Esophagus (tissue), 2 donors: Measurements from ENCODE around the gene SMC2. TPM values are rescaled to one million over a fixed set of nuclear protein-coding genes. Genes with fewer than 3 reads are reported as not detected.

ENCODE experiments used
- H3K27ac ChIP-seq, 2 donors: one replicate each; pipeline ENCODE4 v1.5.1; 2013; ENCODE audit warnings: low read depth in 2 of 2, mild to moderate bottlenecking in 2 of 2, inconsistent platforms in 1 of 2, low read length in 1 of 2, moderate library complexity in 1 of 2
- H3K27me3 ChIP-seq, 2 donors: one replicate each; pipeline ENCODE4 v1.6.1; 2013; ENCODE audit warnings: low read length in 2 of 2, control low read depth in 1 of 2, mild to moderate bottlenecking in 1 of 2; ENCODE audit not compliant: insufficient read depth in 2 of 2, control insufficient read depth in 1 of 2
- H3K36me3 ChIP-seq, 2 donors: one replicate each; pipeline ENCODE4 v1.6.1; 2013; ENCODE audit warnings: low read length in 1 of 2; ENCODE audit not compliant: control insufficient read depth in 2 of 2, insufficient read depth in 2 of 2
- H3K4me1 ChIP-seq, 2 donors: one replicate each; pipeline ENCODE4 v1.6.1; 2013; ENCODE audit warnings: low read length in 1 of 2; ENCODE audit not compliant: control insufficient read depth in 2 of 2, insufficient read depth in 2 of 2
- H3K4me3 ChIP-seq, 2 donors: one replicate each; pipeline ENCODE4 v1.5.1; 2013; ENCODE audit warnings: low read length in 2 of 2, mild to moderate bottlenecking in 2 of 2, low read depth in 1 of 2, moderate library complexity in 1 of 2
- H3K9me3 ChIP-seq, 2 donors: one replicate each; pipeline ENCODE4 v1.6.1; 2013; ENCODE audit warnings: mild to moderate bottlenecking in 2 of 2, low read depth in 1 of 2, low read length in 1 of 2, moderate library complexity in 1 of 2; ENCODE audit not compliant: control insufficient read depth in 2 of 2, insufficient read depth in 1 of 2
- WGBS, 2 donors: extraction: QIAGEN DNeasy Blood & Tissue Kit; methylation state at CpG; one replicate each; pipeline ENCODE4 v1.1.7; 2013; 5-methylcytosine and 5-hydroxymethylcytosine counted together
- polyA plus RNA-seq, 2 donors: library from polyadenylated mRNA; stranded (reverse); fragments of 200-250 nt; gene quantifications; one replicate each; pipeline ENCODE4 v1.2.3, GENCODE V29; 2013
- donor health status: healthy with polysubstance abuse.
- donor health status: Bipolar disorder and iron deficiency.

The SMC2 gene
- polyA plus RNA-seq: 1 to 10 TPM; 2.8 to 6.5 TPM

DNA sequence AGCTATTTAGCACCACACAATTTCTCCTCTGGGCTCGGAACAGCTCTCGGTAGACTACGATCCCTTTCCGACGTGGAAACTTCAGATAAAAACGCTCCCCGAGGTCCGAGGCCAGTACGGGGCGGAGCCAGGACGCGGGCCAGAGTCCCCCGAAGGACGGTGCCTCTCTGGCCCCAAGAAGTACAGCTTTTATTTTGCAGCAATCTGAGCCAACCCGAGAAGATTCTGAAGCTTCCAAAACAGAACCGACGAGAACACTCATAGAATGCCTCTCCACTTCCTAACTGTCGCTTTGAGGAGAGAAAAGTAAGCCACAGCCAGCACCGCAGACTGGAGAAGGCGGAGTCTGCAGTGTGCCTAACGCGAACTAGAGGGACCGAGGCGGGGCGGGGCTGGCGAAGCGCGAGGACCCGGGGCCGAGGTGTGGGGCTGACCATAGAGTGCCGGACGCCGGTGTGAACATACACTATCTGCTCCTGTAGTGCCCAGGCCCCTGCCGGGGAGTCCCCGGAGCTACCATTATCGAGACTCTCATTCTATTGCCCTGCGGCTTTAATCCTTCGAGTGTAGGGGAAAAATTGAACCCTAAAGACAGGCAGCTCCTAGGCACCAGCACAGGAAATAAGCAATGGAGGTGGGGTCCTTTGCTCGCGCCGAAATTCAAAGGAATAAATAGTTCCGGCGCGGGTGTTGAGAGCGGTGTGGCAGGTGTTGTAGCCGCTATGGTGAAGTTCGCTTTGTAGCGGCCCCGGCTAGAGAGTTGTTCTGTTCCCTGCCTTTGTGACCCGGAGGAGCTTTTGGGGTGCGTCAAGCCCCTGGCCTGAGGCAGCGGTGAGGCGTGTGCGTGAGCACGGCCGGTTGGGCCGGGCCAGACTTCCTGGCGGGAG is at the start of gene SMC2:
Gene SMC2 (plus strand): TSS at position 663 of the 887 bp plus-strand sequence. CDS start 1,076 bp downstream, outside the sequence.
- WGBS, 2 donors: 0% methylated on average over 58 of the region's 58 CpGs
- H3K36me3 ChIP-seq: no peaks in the 10 kb centered on the region
- H3K27me3 ChIP-seq: no peaks in the 10 kb centered on the region
- H3K4me3 ChIP-seq: peak within 1 kb of the TSS; percentile 62 to 69
- H3K9me3 ChIP-seq: no peaks in the 10 kb centered on the region
- H3K27ac ChIP-seq: peak within 1 kb of the TSS; percentile 89 to 95
- H3K4me1 ChIP-seq: no peaks in the 10 kb centered on the region

DNA sequence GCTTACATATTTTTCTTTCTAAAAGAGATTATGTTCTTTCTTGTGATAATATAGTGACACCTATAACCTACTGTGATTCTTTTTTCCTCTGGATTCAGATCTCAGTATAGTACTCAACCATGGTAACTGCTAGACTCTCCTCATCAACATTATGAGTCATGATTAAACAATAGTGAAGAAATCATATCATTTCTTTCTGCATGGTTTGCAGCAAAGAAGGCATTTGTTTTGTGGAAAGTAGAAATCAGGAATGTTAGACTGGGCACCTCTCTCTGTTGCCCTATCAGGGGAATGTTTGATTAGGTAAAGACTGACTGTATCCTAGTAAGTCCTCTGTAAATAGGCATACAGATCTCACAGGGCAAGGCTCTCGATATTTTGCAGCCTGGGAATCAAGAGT is 25.6 kb upstream of the SMC2 start:
- H3K9me3 ChIP-seq: no peaks in the 10 kb centered on the region
- no peaks in the 10 kb centered on the region for H3K4me1 ChIP-seq
- no peaks in the 10 kb centered on the region for H3K27me3 ChIP-seq
- H3K36me3 ChIP-seq: no peaks in the 10 kb centered on the region
- no peak overlapping the region for H3K4me3 ChIP-seq
- H3K27ac ChIP-seq: no peak overlapping the region
- WGBS, 2 donors: 50 to 52% methylated on average over 1 of the region's 1 CpG

DNA sequence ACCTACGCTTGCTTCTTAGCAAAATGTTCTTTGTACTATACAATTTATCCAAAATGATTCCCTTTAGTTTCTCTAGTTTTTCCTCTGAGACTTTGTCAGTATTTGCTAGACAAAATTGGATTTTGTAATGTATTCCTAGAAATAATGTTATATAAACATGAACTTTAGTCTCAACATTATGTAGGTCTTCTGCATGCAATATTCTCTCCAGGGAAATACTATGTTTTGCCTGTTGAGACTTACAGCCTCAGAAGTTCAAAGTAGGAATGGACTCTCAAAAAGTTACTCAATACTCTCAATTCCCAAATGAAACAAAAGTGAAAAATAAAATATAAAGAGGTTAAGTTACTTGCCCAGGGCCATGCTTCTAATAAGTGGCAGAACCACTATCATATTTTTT is 24.8 kb upstream of the SMC2 start:
- Histone ChIP-seq H3K4me1 (no peaks in the 10 kb centered on the region), H3K27me3 (no peaks in the 10 kb centered on the region), H3K27ac (no peak overlapping the region), H3K36me3 (no peaks in the 10 kb centered on the region), H3K4me3 (no peak overlapping the region), H3K9me3 (no peaks in the 10 kb centered on the region)
- WGBS, 2 donors: 91 to 94% methylated on average over 1 of the region's 1 CpG

DNA sequence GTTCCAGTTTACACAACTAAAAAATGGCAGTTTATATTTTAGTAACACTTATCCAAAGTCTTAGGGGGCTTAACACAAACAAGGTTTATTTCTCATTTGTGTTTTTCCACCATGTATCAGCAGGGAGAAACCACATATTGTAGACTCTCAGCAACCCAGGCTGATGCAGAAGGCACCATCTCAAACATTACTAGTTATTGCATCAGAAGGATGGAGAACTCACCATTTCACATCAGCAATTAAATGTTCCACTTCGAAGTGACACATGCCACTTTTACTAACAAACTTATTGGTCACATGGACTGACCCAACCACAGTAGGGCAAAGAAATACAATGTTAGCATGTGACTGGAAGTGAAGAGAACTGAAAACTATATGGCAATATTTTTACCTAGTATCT is 22.5 kb upstream of the SMC2 start:
- H3K27ac ChIP-seq: no peak overlapping the region
- no peaks in the 10 kb centered on the region for H3K4me1 ChIP-seq
- WGBS, 2 donors: 77 to 80% methylated on average over 1 of the region's 1 CpG
- no peak overlapping the region for H3K4me3 ChIP-seq
- no peaks in the 10 kb centered on the region for H3K36me3 ChIP-seq
- no peaks in the 10 kb centered on the region for H3K9me3 ChIP-seq
- no peaks in the 10 kb centered on the region for H3K27me3 ChIP-seq

DNA sequence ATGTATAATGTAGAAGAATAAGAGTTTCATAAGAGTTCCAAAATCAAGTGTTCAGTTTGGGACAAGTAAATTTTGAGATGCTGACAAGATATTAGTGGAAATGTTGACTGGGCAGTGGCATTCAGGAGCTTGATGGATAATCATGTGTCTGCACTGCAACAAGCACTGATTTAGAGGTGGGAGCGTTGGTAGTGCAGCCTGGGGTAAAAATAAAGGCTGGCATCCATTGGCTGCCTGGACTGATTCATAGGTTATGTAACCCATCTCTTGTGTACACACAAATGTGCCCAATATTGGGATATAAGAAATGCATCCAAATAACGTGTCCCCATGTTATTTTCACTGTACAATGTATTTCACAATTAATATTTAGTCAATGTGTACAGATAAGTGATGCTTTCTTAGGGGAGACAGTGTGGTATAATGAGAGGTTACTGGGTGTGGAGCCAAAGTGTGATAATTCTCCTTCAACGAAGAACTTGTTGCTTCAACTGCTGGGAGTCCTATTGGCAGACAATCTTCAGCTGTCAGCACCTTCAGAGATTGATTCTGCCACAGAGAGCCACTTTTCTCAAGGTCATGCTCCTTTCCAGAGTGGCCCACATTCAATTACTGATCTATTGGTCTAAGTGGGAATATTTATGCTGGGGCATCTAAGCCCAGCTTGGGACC is 20.9 kb upstream of the SMC2 start:
- H3K27me3 ChIP-seq: no peaks in the 10 kb centered on the region
- no peaks in the 10 kb centered on the region for H3K36me3 ChIP-seq
- no peaks in the 10 kb centered on the region for H3K9me3 ChIP-seq
- no peaks in the 10 kb centered on the region for H3K4me1 ChIP-seq
- 36 to 58% methylated on average over 3 of the region's 3 CpGs for WGBS, 2 donors
- no peak overlapping the region for H3K4me3 ChIP-seq
- H3K27ac ChIP-seq: no peak overlapping the region

DNA sequence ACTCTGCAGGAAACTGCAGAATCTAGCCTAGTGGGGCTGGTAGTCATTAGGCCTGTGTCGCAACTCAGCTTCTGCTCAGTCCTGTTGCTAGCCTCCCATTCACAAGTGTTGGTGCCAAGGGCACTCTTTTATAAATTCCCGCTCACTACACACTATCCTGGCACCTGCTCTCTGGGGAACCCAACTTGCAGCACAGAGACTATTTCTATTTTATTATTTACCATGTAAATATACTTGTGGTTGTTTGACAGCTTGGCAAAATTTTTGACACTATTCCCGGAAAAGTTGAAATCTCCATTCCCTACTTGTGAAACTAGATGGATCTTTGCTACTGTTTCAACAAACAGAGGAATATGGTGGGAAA is 20.4 kb upstream of the SMC2 start:
- no peaks in the 10 kb centered on the region for H3K27me3 ChIP-seq
- WGBS, 2 donors: 68 to 78% methylated on average over 3 of the region's 3 CpGs
- no peak overlapping the region for H3K27ac ChIP-seq

DNA sequence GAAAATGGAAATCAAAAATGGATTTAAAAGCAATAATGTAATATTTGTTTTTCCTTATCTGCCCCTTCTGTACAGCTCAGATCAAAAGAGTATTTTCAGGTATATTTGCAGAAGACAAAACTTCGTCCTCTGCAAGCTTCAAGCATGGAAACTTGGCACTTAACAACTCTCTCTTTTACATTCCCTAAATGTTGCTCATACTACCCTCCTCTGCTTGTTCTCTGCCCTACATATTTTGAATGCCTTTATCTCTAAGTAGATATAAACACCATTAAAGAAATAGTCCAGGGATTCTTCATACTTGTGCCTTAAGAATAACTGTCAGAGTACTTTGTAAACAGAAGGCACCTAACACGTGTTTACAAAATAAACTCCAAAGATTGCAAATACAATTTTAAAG is 19.2 kb upstream of the SMC2 start:
- no peak overlapping the region for H3K4me3 ChIP-seq

More for the DNA sequence above, 20.4 kb upstream of the SMC2 start:
- no peaks in the 10 kb centered on the region for H3K36me3 ChIP-seq
- no peak overlapping the region for H3K4me3 ChIP-seq
- H3K4me1 ChIP-seq: no peaks in the 10 kb centered on the region
- no peaks in the 10 kb centered on the region for H3K9me3 ChIP-seq

DNA sequence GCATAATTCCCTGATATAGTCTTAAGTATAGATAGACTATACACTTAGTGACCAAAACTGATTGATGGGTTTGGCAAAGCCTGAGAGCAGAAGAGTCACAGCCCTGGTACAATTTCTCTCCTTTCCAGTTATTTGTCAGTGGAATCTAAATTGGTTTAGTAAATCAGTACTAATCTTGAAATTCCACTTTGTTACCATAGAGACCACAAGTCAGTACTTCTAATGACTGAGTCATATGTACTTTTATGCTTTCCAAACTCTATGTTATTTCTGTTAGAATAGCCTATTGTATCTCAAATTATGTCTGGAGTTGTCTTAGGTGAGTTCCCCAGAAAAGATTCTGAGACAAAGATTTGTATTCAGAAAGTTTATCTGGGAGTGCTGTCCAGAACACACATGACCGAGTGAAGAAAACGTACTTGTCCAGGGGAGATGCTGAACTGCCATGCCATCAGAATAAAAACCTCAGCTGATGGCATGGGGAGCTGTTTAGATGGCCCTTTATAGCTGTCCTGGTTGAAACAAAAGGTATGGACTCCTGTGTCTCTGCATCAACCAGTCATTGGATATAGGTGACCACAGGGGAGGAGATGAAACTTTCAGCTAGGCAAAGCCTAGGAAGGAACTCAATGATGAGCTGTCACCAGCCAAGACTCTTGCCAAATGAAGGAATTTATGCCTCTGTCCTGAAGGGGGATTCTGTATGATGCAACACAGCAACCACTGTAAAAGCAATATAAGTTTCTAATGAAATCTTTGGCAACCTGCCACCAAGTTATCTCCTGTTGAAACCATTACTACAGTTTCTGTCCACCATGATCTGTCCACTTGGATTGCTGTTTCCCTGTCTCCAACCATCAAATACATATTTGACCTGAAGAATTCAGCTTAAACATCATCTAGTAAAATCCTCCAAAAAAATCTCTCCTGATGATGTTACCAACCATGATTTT is 18.0 kb upstream of the SMC2 start:
- WGBS, 2 donors: 62 to 63% methylated on average over 2 of the region's 2 CpGs
- no peaks in the 10 kb centered on the region for H3K4me1 ChIP-seq
- no peaks in the 10 kb centered on the region for H3K27me3 ChIP-seq
- H3K9me3 ChIP-seq: no peaks in the 10 kb centered on the region
- no peak overlapping the region for H3K27ac ChIP-seq
- no peak overlapping the region for H3K4me3 ChIP-seq
- no peaks in the 10 kb centered on the region for H3K36me3 ChIP-seq

More for the DNA sequence above, 19.2 kb upstream of the SMC2 start:
- H3K4me1 ChIP-seq: no peaks in the 10 kb centered on the region
- H3K27me3 ChIP-seq: no peaks in the 10 kb centered on the region
- no peaks in the 10 kb centered on the region for H3K36me3 ChIP-seq
- H3K9me3 ChIP-seq: no peaks in the 10 kb centered on the region
- H3K27ac ChIP-seq: no peak overlapping the region
- 16 to 31% methylated on average over 2 of the region's 2 CpGs for WGBS, 2 donors

DNA sequence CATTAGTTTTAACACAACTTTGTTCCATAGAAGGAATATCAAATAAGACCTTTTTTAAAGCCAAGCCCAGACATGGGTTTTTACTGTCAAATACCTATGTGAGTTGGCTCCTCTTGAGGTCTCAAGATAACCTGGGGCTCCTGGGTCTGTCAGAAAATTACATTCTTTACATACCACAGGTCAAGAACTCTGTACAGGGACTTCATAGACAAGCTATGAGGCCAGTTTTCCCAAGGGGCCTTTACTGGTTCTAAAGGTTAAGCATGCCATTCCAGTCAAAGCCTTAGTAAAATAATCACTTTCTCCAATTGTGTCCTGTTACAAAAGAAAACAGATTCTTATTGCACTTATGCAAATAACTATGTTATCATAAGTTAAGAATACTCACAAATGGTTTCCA is 15.5 kb upstream of the SMC2 start:
- no peaks in the 10 kb centered on the region for H3K27me3 ChIP-seq
- no peak overlapping the region for H3K4me3 ChIP-seq
- H3K9me3 ChIP-seq: no peaks in the 10 kb centered on the region
- H3K27ac ChIP-seq: no peak overlapping the region
- no peaks in the 10 kb centered on the region for H3K36me3 ChIP-seq
- H3K4me1 ChIP-seq: no peaks in the 10 kb centered on the region
